Left lung (tissue), 10 donors: ENCODE measurements around the gene SELENBP1. TPM values are rescaled to one million over a fixed set of nuclear protein-coding genes. Genes with fewer than 3 reads are reported as not detected.

Experiments
- ATAC-seq: fragments of 200-7000 bp; cut with Tn5 transposase; one replicate; pipeline ENCODE4 v1.9.1; 2020; ENCODE audit warnings: moderate library complexity
- DNase-seq, 4 donors: peaks; one replicate each; pipeline ENCODE4 v3.0.0-alpha.2; 2013 to 2020
- H3K27ac ChIP-seq, 2 donors: fragments of 200-600 bp; sonication (generic) in 1 of 2; one replicate each; pipeline versions ENCODE4 v1.5.0 to v1.8.0; 2020 to 2021
- H3K27me3 ChIP-seq, 2 donors: fragments of 200-600 bp; sonication (generic) in 1 of 2; one replicate each; pipeline versions ENCODE4 v1.5.0 to v1.8.0; 2020 to 2021
- H3K36me3 ChIP-seq, 2 donors: fragments of 200-600 bp; sonication (generic) in 1 of 2; one replicate each; pipeline versions ENCODE4 v1.5.0 to v1.8.0; 2020 to 2021
- H3K4me1 ChIP-seq, 2 donors: fragments of 200-600 bp; one replicate each; pipeline ENCODE4 v1.8.0; 2021
- H3K4me3 ChIP-seq, 2 donors: fragments of 200-600 bp; sonication (generic) in 1 of 2; one replicate each; pipeline versions ENCODE4 v1.5.0 to v1.8.0; 2020 to 2021; ENCODE audit warnings: mild to moderate bottlenecking in 1 of 2
- H3K9me3 ChIP-seq, 2 donors: fragments of 200-600 bp; sonication (generic) in 1 of 2; one replicate each; pipeline versions ENCODE4 v1.5.0 to v1.8.0; 2020 to 2021
- intact Hi-C, 2 donors: fragments of 100-400 bp; cut with DNase I; formaldehyde crosslinking; loops; one replicate each; pipeline versions ENCODE4 v1.11.2 to v1.14.2; 2022
- polyA plus RNA-seq, 6 donors: library from polyadenylated mRNA; unstranded; fragments of 120-200 nt; gene quantifications; one replicate each; pipeline ENCODE4 v1.2.1, GENCODE V29; 2013; ENCODE audit not compliant: insufficient read length in 6 of 6
- total RNA-seq, 2 donors: library from RNA; stranded (reverse); fragmentation: NEBNext Ultra II Directional; extraction: Animal tissue kit (Norgen Biotek cat#: 25700); gene quantifications; one replicate each; pipeline ENCODE4 v1.2.1, GENCODE V29; 2021
- TF ChIP-seq, protein P1 (sequence below), 2 donors: fragments of 200-600 bp; sonication (generic) in 1 of 2; IDR thresholded peaks; one replicate each; pipeline versions ENCODE4 v1.5.0 to v1.8.0; 2021; ENCODE audit warnings: antibody characterized with exemption in 2 of 2
- donor health status: DM: no; HTN: yes; CAD: no.
- donor health status: DM: no; HTN: no; CAD: no.

SELENBP1 gene
- total and polyA plus RNA-seq, 8 donors = 104 to 258 (median 143) TPM

DNA sequence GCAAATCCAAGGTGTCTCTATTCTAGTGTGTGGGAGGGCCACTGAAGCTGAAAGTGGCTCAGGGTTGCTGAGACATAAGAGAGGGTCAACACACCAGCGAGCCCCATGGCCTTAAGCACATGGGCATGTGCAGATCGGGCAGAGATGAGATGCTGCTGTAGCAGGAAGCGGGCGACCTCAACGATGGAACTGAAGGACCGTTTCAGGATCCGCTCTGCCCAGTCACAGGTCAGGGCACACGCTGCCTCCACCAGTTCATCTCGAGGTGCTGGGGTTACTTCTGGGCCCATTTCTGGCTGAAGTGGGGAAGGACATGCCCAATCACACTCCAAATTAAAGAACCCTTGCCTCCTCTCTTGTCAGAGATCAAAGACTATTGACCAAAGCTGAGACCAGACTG lies 28.9 kb downstream of the SELENBP1 start:
- DNase-seq (no peak), ATAC-seq (no peak)
- H3K9me3 ChIP-seq = no peaks in the 10 kb centered on the region
- H3K4me1 ChIP-seq = peaks cover 3 to 29% of the 10 kb centered on the region in 2 donors
- H3K27me3 ChIP-seq = no peaks in the 10 kb centered on the region
- TF ChIP-seq, protein P1, sequence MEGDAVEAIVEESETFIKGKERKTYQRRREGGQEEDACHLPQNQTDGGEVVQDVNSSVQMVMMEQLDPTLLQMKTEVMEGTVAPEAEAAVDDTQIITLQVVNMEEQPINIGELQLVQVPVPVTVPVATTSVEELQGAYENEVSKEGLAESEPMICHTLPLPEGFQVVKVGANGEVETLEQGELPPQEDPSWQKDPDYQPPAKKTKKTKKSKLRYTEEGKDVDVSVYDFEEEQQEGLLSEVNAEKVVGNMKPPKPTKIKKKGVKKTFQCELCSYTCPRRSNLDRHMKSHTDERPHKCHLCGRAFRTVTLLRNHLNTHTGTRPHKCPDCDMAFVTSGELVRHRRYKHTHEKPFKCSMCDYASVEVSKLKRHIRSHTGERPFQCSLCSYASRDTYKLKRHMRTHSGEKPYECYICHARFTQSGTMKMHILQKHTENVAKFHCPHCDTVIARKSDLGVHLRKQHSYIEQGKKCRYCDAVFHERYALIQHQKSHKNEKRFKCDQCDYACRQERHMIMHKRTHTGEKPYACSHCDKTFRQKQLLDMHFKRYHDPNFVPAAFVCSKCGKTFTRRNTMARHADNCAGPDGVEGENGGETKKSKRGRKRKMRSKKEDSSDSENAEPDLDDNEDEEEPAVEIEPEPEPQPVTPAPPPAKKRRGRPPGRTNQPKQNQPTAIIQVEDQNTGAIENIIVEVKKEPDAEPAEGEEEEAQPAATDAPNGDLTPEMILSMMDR (IDR thresholded peaks at IDR 0.05) = no peak
- H3K4me3 ChIP-seq = no peak overlapping the region
- intact Hi-C loops = no loop called here
- peaks cover 0 to 34% of the 10 kb centered on the region in 2 donors for H3K36me3 ChIP-seq
- no peak overlapping the region for H3K27ac ChIP-seq

DNA sequence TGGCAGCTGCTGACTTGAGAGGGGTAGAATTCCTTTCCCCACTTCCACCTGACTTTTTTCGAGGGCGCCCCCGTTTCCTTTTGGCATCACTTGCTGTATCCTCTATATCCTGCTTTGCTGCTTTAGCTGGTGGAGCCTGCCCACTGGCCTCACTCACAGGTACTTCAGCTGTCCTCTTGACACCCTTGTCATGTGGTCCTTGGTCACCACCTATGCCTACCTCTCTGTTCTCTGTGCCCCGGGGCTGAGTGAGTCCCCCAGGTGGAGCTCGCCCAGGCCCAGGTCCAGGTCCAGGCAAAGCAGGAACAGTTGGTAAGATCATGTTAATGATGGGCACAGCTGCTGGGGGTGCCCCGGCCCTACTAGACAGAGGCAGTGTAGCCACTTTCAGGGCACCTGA lies 29.9 kb downstream of the SELENBP1 start:
- intact Hi-C loops = no loop called here
- no peaks in the 10 kb centered on the region for H3K9me3 ChIP-seq
- H3K4me1 ChIP-seq = peaks cover under 1 to 26% of the 10 kb centered on the region in 2 donors
- peak; percentile 42 for ATAC-seq
- peaks cover 0 to 34% of the 10 kb centered on the region in 2 donors for H3K36me3 ChIP-seq
- DNase-seq = peak in 2 of 4 donors; percentile 56 to 76
- TF ChIP-seq, protein P1 (IDR thresholded peaks at IDR 0.05) = no peak
- no peaks in the 10 kb centered on the region for H3K27me3 ChIP-seq
- no peak overlapping the region for H3K27ac ChIP-seq
- no peak overlapping the region for H3K4me3 ChIP-seq

DNA sequence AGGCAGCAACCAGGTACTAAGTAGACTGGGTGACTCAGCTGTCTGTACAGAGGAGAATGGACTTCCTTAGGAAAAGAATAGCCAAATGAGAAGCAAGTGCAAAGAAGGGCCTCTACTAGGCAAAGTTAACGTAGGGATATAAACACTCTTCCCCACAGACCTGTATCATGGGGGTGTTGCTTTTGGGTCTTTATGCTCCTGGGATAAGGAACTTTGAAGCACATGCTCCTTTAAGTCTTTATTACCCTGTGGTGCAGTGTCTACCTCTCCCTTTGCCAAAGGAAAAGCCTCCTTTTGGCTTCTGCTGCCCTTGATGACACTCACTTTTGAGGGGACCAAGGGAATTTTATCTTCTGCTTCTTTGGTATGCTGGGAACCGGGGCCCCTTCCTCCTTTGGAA lies 30.5 kb downstream of the SELENBP1 start:
- TF ChIP-seq, protein P1 (IDR thresholded peaks at IDR 0.05) = no peak
- no peak overlapping the region for H3K27ac ChIP-seq

DNA sequence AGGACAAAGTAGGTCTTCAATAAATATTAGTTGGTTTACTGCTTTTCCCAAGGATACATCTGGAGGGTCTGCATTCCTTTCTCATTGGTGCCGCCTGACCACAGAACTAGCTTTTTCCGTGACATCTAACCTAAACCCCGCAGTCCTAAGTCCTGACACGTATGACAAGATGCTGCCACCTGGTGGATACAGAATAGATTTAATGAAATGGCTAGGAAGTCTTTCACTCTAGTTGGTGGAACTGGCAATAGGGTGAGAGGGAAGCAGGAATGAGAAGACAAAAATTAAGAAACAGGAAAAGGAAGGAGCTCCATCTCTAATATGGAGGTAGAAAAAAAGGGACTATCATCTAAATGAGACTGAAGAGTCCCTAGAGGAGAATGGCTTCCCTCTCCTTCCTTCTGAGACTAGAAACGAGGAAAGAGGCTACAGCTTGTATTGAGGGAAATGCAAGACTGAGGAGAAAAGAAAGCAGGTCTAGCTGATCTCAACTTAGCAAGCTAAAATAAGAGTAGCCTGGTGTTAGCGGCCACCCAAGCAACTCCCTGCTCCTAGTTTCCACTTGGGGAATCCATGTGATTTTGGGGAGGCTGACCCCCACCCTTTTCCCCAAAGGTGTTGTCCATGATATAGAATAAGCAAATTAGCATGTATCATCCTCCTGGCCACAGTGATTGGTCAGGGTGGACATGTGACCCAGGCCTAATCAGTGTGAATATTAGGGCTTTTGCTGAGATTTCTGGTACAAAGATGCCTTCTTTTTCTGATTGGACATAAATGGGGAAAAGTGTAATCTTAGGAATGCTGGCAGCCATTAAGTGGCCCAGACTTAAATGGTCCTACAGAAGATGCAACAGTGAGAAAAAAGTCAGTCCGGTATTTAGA lies 31.4 kb downstream of the SELENBP1 start:
- Histone ChIP-seq H3K9me3 (no peaks in the 10 kb centered on the region), H3K4me1 (peaks cover 0 to 18% of the 10 kb centered on the region in 2 donors), H3K27ac (peak overlapping the region in 1 of 2 donors; percentile 42), H3K27me3 (no peaks in the 10 kb centered on the region), H3K4me3 (no peak overlapping the region), H3K36me3 (peaks cover 0 to 34% of the 10 kb centered on the region in 2 donors)
- DNase-seq (peak in 2 of 4 donors; percentile 65 to 82), ATAC-seq (peak; percentile 87)
- intact Hi-C loops = no loop called here
- TF ChIP-seq, protein P1 (IDR thresholded peaks at IDR 0.05) = peak; percentile 70 to 72

More for the DNA sequence above, 30.5 kb downstream of the SELENBP1 start:
- no peak for ATAC-seq
- no peak for DNase-seq
- Histone ChIP-seq H3K36me3 (peaks cover 0 to 34% of the 10 kb centered on the region in 2 donors), H3K4me3 (no peak overlapping the region), H3K4me1 (peaks cover 0 to 23% of the 10 kb centered on the region in 2 donors), H3K27me3 (no peaks in the 10 kb centered on the region), H3K9me3 (no peaks in the 10 kb centered on the region)
- intact Hi-C loops = no loop called here

DNA sequence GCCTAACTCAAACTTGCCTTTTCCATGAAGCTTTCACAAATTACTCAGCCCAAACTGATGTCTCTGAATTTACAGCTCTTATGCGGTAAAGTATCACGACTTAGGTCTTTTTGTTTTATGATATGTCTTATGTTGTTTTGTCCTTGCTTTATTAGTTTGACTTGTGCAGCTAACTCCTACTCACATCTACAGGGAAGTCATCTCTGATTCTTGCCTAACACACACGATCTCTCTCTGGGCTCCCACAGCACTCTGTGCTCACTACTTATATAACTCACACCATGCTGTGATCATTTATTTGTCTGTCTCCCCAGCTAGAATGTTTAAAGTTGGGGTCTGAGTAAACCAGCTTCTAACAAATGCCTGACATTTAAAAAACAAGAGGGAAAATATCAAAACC lies 35.9 kb downstream of the SELENBP1 start:
- no peak overlapping the region for H3K27ac ChIP-seq
- peaks cover 0 to 7% of the 10 kb centered on the region in 2 donors for H3K4me1 ChIP-seq
- no peaks in the 10 kb centered on the region for H3K36me3 ChIP-seq
- intact Hi-C loops = no loop called here
- ATAC-seq (no peak), DNase-seq (no peak)
- TF ChIP-seq, protein P1 (IDR thresholded peaks at IDR 0.05) = no peak
- no peaks in the 10 kb centered on the region for H3K27me3 ChIP-seq
- H3K9me3 ChIP-seq = no peaks in the 10 kb centered on the region
- H3K4me3 ChIP-seq = no peak overlapping the region
